NCI-H146 (cell line): ENCODE data around the gene EYS.
"Not testable (repeated sequence)": the region's sequence is repeated elsewhere in the genome, so short reads cannot be mapped to it uniquely, and the experiment has no call there.

Experiments
- DNase-seq: peaks from one replicate; lab custom pipeline; 2025; lab: John Stamatoyannopoulos, UW

EYS gene

GRCh38 chr6:64301307-64302236 is 1405.5 kb downstream of the EYS start:
- no peak for DNase-seq

GRCh38 chr6:64299176-64299575 is 1407.8 kb downstream of the EYS start:
- no peak for DNase-seq

GRCh38 chr6:64294034-64294433 is 1413.0 kb downstream of the EYS start:
- no peak for DNase-seq

GRCh38 chr6:64293298-64293697 is 1413.7 kb downstream of the EYS start:
- DNase-seq, result no peak

- no peak for DNase-seq
Measured at GRCh38 chr6:64290867-64291266, 1416.2 kb downstream of the EYS start.

- DNase-seq, result no peak
Measured at GRCh38 chr6:64289931-64290330, 1417.1 kb downstream of the EYS start.

- no peak for DNase-seq
Measured at GRCh38 chr6:64288351-64288750, 1418.7 kb downstream of the EYS start.

GRCh38 chr6:64281167-64281566 is 1425.9 kb downstream of the EYS start:
- DNase-seq, result no peak

- DNase-seq, result peak; percentile 17
Measured at GRCh38 chr6:64280569-64280968, 1426.5 kb downstream of the EYS start.

GRCh38 chr6:64270083-64270482 is 1436.9 kb downstream of the EYS start:
- DNase-seq, result no peak

- no peak for DNase-seq
Measured at GRCh38 chr6:64266351-64266821, 1440.6 kb downstream of the EYS start.

- DNase-seq, result no peak
Measured at GRCh38 chr6:64263778-64264177, 1443.2 kb downstream of the EYS start.

GRCh38 chr6:64259372-64259771 is 1447.7 kb downstream of the EYS start:
- no peak for DNase-seq

GRCh38 chr6:64258752-64259151 is 1448.3 kb downstream of the EYS start:
- DNase-seq, result no peak

GRCh38 chr6:64258302-64258701 is 1448.7 kb downstream of the EYS start:
- no peak for DNase-seq

GRCh38 chr6:64257586-64257985 is 1449.4 kb downstream of the EYS start:
- DNase-seq, result no peak

- DNase-seq, result no peak
Measured at GRCh38 chr6:64256483-64256882, 1450.5 kb downstream of the EYS start.

- no peak for DNase-seq
Measured at GRCh38 chr6:64255000-64255399, 1452.0 kb downstream of the EYS start.

GRCh38 chr6:64254558-64254957 is 1452.5 kb downstream of the EYS start:
- DNase-seq, result no peak

GRCh38 chr6:64252256-64252655 is 1454.8 kb downstream of the EYS start:
- DNase-seq, result no peak

- DNase-seq, result no peak
Measured at GRCh38 chr6:64250126-64250525, 1456.9 kb downstream of the EYS start.

- DNase-seq, result no peak
Measured at GRCh38 chr6:64249115-64249514, 1457.9 kb downstream of the EYS start.

GRCh38 chr6:64243618-64244017 is 1463.4 kb downstream of the EYS start:
- DNase-seq, result no peak

GRCh38 chr6:64238908-64239307 is 1468.1 kb downstream of the EYS start:
- DNase-seq, result not testable (repeated sequence)
